Measurements from ENCODE around the gene SEL1L2.

- TF ChIP-seq CTCF (conservative IDR thresholded peaks at IDR 0.05; ENCODE audit: low read length) (no peak), EZH2phosphoT487 (IDR thresholded peaks at IDR 0.05; ENCODE audit: borderline replicate concordance) (no peak)
These were observed 29.9 kb downstream of the SEL1L2 start for GRCh38 chr20:13960525-13960924.
